ENCODE results near the gene USB1.

GRCh38 chr16:57956924-57957672 lies 44.1 kb upstream of the USB1 start:
- no peak for TF ChIP-seq EZH2 (IDR thresholded peaks at IDR 0.05; ENCODE audit: insufficient read depth, poor library complexity, severe bottlenecking)
- TF ChIP-seq EZH2phosphoT487 (IDR thresholded peaks at IDR 0.05; ENCODE audit: insufficient read depth, low read depth) = no peak
